HG02759 (cell line): ENCODE results near the gene MAP4K1.
"Not testable (repeated sequence)": the region's sequence is repeated elsewhere in the genome, so short reads cannot be mapped to it uniquely, and the experiment has no call there.

Experiments used
- ATAC-seq: cut with Tn5 transposase; IDR thresholded peaks from one replicate; pipeline ENCODE4 v1.9.1; 2021; ENCODE audit warnings: mild to moderate bottlenecking, moderate library complexity; ENCODE audit not compliant: unreplicated experiment

Gene MAP4K1

GRCh38 chr19:38629568-38629967 lies 11.8 kb upstream of the MAP4K1 start:
- no peak for ATAC-seq

DNA sequence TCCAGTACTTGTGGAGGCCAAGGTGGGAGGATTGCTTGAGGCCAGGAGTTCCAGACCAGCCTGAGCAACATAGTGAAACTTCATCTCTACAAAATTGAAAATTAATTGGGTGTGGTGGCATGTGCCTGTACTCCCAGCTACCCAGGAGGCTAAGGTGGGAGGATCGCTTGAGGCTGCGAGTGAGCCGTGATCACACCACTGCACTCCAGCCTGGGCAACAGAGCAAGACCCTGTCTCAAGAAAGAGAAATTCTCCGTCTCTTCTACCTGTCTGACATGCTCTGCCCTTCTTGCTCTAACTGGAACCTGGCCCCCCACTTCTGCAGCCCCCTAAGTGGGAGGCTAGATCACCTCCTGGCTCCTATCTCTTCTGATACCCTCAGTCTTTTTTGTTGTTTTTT lies 8.6 kb upstream of the MAP4K1 start:
- ATAC-seq: no peak

GRCh38 chr19:38624822-38625221 lies 7.1 kb upstream of the MAP4K1 start:
- no peak for ATAC-seq

- ATAC-seq: no peak
Observed at GRCh38 chr19:38619361-38620174, 1.8 kb upstream of the MAP4K1 start.

GRCh38 chr19:38618590-38619360 lies 1.0 kb upstream of the MAP4K1 start, which contains the start of gene EIF3K:
Gene EIF3K (plus strand): TSS chr19:38619188. CDS start chr19:38619269, 81 bp downstream.
- peak; percentile 67 for ATAC-seq

GRCh38 chr19:38617283-38617763 lies 430 bp downstream of the MAP4K1 start:
- peak; percentile 1 for ATAC-seq

GRCh38 chr19:38616265-38616664 lies 1.5 kb downstream of the MAP4K1 start:
- no peak for ATAC-seq

DNA sequence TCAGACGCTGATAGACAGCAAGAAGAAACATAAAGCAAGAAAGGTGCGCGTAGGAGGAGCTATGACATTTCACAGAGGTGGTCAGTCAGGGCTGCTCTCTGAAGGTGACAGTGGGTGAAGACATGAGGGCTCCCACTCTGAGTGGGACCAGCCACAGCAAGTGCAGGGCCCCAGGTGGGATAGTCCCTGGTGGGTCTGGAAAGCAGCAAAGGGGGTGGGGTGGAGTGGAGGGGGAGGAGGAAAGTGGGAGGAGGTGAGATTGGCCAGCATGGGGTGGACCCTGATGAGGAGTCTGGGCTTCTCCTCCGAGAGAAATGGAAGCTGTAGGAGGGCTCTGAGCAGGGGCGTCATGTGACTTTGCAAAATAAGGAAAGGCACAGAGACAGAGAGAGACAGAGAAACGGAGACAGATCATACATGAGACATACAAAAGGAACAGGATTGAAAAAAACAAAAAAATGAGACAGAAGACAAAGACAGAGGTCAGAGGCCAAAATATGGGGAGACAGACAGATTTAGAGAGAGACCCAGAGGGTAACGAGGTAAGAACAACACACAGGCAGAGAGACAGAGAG lies 2.7 kb downstream of the MAP4K1 start:
- no peak for ATAC-seq

DNA sequence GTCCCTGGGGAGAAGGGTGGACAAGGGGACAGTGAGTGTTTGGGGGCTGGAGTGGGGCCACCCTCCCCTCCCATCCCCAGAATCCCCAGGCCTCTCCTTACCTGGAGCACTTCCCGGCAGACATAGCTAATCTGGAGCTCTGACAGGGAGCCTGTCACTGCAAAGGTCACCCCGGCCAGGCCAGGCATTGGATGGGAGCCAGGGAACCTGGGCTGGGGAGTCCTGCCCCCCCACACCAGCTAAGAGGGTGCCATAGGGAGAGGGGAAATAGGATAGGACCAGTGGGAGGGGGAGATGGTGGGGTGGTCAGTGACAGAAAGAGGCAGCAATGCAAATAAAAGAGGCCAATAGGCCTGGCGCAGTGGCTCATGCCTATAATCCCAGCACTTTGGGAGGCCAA lies 3.5 kb downstream of the MAP4K1 start:
- no peak for ATAC-seq

DNA sequence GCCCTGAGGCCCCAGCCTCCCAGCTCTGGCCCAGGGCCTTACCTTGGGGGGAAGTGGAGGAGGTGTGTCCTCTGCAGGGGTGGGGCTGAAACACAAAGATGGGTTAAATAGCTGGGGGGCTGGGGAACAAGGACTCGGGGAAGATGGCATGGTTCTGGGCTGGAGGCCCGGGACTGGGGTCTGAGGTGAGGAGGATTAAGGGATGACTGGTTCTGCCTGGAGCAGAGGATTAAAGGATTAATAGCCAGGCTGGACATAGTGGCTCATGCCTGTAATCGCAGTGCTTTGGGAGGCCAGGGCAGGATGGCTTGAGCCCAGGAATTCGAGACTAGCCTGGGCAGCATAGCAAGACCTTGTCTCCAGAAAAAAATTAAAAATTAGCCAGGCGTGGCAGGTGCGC lies 11.6 kb downstream of the MAP4K1 start:
- no peak for ATAC-seq

- not testable (repeated sequence) for ATAC-seq
Observed at GRCh38 chr19:38602856-38603255, 14.9 kb downstream of the MAP4K1 start.

- ATAC-seq: no peak
Observed at GRCh38 chr19:38599722-38600121, 18.0 kb downstream of the MAP4K1 start.

DNA sequence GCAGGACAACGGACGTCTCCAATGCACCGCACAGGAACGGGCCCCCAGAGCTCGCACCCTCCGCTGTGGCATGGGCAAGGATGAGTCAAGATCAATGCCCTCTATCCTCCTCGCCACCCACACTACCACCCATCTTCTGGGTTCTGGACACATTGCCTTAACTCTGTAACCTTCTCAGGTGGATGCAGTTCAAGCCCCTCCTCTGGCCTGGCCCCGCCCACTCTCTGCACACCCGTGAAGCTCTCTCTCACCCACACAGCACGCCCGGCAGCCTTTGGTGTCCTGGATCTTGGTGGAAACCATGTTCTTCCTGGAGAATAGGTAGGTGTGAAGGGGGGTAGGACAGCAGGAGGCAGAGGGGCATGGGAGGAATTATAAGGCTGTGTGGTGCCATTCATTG lies 20.7 kb downstream of the MAP4K1 start:
- no peak for ATAC-seq

GRCh38 chr19:38596057-38596981 lies 21.4 kb downstream of the MAP4K1 start:
- ATAC-seq: no peak

DNA sequence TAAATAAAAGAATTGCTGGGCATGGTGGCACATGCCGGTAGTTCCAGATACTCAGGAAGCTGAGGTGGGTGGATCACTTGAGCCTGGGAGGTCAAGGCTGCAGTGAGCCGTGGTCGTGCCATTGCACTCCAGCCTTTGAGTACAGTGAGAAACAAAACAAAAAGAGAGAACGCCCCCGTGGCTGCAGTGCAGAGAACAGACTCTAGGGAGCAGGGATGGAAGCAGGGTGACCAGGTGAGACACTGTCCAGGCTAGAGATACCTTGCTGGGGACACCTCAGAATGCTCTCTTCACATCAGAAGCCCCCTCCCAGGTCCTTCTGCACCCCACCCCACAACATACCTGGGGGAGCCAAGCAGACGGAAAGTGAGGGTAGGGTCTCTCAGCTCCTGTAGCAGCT lies 24.8 kb downstream of the MAP4K1 start:
- no peak for ATAC-seq

DNA sequence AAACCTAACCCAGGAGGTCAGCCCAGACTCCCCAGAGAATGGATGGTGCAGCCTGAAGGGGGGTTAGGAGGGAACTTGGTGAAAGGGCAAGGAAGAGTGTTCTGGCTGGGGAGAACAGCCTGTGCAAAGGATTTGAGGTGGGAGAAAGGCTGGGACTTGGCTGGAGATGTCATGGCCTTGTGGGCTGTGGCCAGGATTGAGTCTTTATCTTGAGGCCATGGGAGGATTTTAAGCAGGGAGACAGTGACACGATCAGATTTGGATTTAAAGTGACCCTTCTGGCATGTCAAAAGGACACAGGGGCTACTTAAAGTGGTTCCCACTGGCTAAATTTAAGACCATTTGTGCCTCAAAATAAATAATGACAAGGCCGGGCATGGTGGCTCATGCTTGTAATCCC lies 29.7 kb downstream of the MAP4K1 start:
- no peak for ATAC-seq

GRCh38 chr19:38587562-38587961 lies 30.2 kb downstream of the MAP4K1 start:
- ATAC-seq: no peak

DNA sequence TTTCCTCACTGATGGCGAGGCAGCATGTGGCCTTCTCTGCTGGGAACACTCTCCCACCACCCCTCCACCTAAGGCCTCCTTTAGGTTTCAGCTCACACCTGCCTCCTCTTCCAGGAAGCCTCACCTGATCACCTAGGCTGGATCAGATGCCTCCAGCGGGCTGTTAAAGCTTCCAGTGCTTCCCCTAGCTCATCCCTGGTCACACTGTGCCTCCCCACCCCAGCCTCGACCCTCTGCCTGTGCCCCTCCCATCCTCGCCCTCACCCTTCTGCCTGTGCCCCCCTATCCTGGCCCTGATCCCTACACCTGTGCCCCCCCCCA lies 33.8 kb downstream of the MAP4K1 start:
- no peak for ATAC-seq

- peak; percentile 66 for ATAC-seq
Observed at GRCh38 chr19:38583219-38583984, 34.4 kb downstream of the MAP4K1 start.

- no peak for ATAC-seq
Observed at GRCh38 chr19:38580080-38580479, 37.7 kb downstream of the MAP4K1 start.
